Hematopoietic multipotent progenitor cell treated with erythropoietin and hydrocortisone succinate and interleukin-3 and kit ligand, for 17 days (in vitro differentiated cells): ENCODE measurements around the gene RABL2B.
A peak's percentile ranks its signal among the peaks of the same experiment; 100 is the strongest.
"Not testable (repeated sequence)": the region's sequence is repeated elsewhere in the genome, so short reads cannot be mapped to it uniquely, and the experiment has no call there.

Source experiments
- DNase-seq: peaks from one replicate; pipeline ENCODE4 v3.0.0-alpha.2; 2015; ENCODE audit warnings: low spot score

Gene RABL2B

DNA sequence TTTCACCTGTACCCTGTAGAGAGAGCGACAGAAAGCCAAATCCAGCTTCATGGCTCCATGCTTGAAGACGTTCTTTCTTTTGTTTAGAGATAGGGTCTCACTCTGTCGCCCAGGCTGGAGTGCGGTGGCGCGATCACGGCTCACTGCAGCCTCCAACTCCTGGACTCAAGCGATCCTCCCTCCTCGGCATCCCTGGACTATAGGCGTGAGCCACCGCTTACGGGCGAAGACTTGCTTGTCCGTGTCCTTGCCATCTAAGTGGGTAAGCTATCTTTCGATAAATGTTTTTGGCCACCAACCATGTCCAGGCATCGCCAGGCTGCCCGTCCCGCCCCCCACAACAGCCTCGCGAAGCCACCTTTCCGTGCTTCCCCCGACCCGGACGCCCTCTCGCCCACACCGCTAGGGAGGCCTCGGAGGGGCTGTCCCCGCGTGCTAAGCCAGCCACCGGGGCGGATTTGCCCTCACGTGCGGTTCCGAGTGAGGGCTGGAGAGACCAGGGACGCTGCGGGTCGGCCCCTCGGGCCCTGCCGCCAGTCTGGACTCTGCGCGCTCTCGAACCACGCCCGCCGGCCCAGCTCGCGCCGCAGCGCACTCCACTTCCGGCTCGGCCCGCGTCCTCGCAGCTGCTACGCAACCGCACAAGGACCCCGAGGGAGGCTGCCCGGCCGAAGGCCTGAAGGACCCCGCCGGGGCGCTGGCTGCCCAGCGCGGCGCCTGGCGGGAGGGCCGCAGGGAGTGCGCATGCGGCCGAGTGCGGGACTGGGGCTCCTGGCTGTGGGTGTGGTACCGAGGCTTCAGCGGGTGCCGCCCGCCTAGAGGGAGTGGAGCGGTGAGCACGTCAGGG, at the start of gene RABL2B:
Gene RABL2B (minus strand): TSS at position 604 of the 847 bp plus-strand sequence. CDS start 1,342 bp downstream, outside the sequence.
- DNase-seq = peak; percentile 92

DNA sequence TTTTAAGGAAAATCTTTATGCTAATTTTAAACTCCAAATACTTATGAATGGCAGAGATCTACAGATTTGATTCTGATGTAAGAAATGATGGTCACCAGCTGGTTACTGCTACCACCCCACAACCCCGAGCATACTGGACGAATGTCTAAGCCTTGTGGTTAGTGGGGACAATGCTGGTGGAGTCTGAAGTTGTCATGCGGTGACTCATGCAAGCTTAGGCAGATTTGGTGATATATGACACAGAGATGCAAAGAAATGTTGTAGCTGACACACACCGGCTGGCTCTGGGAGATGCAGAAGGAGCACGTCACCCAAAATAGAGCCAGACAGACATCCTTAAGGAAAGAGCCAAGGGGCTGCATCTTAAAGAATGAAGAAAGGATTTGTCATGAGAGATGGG, 3.5 kb upstream of the RABL2B start:
- not testable (repeated sequence) for DNase-seq

DNA sequence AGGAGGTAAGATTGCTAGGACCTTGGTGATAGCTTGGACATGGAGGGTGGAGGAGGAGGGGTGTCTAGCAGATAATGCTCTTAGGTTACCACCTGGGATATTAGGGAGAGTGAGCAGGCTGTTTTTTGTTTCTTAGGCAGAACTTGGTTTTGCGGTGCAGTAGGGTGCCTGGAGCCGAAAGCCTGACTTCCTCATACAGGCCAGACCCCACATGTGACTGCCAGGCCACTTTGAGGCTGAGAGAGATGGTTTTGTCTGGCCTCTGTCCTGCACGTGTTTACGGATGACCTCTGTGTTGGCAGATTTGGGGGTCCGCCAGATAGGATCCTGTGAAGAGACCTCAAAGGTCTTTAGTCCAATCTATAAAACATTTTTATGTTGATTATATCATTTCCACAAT, 1.9 kb upstream of the RABL2B start:
- DNase-seq = not testable (repeated sequence)

DNA sequence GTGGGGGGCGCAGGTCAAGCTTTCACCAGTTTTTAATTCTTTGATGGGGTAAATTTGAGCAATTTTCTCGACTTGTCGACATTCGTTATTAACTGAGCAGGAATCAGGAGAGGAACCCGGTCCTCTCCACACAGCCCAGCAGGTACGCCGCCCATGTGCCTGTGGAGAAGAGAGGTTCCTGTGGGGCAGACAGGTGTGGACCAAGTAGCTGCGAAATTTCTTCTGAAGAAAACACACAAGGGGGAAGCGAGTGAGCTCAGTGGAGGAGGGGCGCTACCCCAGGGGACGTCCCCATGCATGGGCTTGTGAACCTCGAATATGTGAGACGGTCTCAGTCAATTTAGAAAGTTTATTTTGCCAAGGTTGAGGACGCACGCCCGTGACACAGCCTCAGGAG, 442 bp upstream of the RABL2B start:
- not testable (repeated sequence) for DNase-seq

DNA sequence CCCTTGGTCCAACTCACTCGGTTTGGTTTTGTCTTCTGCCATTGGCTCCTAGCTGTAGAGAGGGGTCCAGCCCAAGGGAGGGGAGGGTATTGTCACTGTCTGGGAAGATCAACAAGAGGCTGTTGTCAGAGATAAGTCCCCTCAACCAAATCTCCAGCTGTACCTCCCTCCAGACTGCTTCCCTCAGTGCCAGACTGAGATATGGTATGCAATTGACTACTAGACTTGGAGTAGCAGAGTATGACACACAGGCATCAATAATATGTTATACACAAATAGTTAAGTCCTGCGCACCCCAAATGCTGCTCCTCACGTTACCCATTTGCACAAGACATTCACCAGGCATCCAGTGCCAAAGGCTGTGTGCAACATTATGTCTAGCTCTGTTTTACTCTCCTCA, 1.2 kb downstream of the RABL2B start:
- DNase-seq = not testable (repeated sequence)

DNA sequence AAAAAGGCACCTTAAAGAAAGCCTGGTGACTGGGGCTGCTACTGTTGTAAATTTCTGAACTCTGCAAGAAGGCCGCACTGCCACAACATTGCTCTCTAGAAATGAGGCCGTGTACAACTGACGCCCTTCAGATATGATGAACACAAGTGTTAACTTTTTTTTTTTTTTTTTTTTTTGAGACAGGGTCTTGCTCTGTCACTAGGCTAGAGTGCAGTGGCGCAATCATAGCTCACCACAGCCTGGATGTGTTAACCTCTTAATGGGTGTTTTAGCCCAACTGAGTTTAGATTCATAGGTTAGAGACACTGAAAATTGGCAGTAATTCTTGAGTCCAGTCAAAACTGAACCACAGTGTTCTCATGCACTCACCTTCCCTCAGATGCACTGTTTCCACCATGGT, 3.2 kb downstream of the RABL2B start:
- not testable (repeated sequence) for DNase-seq

DNA sequence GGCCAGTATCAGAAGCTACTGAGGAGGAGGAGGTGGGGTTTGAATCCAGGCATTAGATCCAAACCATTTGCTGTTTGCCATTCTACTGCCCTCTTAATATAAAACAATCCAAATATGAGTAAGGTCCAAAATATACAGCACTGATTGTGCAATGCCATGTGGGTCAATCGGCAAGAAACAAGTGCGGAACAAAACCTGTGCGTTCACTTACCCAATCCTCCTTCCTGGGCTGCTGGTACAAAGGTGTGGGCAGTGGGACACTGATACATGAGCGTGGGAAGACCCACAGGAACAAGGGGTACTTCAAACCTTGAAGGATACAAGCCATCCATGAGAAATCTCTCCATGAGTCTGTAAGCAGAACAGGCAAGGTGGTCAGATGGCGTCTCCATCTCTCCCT, 5.8 kb downstream of the RABL2B start:
- DNase-seq = not testable (repeated sequence)

DNA sequence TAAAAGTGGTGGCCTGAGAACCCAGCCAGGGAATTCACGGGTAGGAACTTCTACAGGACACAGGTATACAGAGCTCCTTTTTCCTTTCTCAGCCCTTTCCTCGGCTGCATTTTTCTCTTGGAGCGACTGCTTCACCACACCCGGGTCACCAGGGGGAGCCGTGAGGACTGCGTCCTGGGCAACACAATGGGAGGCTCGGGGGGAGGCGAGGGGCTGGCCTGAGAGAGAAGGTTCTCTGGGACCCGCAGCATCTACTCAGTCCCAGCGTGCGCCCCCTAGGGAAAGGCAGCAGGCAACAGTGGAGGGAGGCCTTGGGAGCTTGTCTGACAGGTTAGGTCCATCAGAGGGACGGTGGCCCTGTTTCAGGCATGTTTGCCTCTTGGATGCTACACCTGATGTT, 8.3 kb downstream of the RABL2B start:
- DNase-seq = peak; percentile 10

DNA sequence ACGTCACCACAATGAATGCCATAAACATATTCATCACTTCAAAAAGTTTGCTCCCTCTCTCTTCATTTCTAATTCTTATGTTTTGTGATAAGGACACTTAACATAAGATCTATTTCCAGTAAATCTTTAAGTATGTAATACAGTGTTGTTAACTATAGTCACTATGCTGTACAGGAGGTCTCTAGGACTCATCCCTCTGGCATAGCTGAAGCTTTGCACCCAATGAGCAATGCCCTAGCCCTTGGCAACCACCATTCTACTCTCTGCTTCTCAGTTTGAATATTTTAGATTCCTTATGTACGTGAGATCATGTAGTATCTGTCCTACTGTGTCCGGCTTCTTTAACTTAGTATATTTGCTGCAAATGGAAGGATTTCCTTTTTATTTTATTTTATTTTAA, 19.1 kb downstream of the RABL2B start:
- not testable (repeated sequence) for DNase-seq

DNA sequence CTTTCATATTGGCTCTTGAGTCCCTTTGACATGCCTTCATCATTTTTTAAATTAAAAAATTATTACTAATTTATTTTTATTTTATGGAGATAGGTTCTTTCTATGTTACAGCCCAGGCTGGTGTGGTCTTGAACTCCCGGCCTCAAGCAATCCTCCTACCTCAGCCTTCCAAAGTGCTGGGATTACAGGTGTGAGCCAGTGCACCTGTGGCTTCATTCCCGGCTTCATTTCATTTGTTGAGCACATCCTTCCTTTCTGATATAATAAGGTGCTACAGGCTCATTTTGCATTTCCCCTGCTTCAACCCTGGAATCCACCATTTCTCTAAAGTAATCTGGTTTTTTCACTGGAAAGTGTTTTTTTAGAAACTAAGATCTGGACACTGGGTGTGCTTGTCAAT, 21.6 kb downstream of the RABL2B start:
- DNase-seq = not testable (repeated sequence)

DNA sequence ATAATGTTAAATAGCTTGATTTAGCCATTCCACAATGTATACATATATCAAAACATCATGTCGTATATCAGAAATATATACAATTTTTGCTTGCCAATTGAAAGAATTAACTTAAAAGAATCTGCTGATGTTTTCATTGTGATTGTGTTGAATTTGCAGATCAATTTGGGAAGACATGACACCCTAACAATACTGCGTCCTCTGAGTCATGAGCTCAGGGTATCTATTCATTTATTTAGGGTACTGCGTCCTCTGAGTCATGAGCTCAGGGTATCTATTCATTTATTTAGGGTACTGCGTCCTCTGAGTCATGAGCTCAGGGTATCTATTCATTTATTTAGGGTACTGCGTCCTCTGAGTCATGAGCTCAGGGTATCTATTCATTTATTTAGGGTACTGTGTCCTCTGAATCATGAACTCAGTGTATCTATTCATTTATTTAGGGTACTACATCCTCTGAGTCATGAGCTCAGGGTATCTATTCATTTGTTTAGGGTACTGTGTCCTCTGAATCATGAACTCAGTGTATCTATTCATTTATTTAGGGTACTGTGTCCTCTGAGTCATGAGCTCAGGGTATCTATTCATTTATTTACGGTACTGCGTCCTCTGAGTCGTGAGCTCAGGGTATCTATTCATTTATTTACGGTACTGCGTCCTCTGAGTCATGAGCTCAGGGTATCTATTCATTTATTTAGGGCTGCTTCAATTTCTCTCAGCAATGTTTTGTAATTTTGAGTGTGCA, 23.7 kb downstream of the RABL2B start:
- DNase-seq = not testable (repeated sequence)

DNA sequence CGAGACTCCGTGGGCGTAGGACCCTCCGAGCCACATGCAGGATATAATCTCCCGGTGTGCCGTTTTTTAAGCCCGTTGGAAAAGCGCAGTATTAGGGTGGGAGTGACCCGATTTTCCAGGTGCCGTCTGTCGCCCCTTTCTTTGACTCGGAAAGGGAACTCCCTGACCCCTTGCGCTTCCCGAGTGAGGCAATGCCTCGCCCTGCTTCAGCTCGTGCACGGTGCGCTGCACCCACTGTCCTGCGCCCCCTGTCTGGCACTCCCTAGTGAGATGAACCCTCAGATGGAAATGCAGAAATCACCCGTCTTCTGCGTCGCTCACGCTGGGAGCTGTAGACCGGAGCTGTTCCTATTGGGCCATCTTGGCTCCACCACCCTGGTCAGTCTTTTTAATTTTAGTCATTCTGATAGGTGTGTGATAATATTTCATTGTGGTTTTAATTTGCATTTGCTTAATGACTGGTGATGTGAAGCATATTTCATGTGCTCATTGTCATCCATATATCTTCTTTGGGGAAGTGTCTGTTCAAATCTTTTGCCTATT, 26.4 kb downstream of the RABL2B start:
- not testable (repeated sequence) for DNase-seq

DNA sequence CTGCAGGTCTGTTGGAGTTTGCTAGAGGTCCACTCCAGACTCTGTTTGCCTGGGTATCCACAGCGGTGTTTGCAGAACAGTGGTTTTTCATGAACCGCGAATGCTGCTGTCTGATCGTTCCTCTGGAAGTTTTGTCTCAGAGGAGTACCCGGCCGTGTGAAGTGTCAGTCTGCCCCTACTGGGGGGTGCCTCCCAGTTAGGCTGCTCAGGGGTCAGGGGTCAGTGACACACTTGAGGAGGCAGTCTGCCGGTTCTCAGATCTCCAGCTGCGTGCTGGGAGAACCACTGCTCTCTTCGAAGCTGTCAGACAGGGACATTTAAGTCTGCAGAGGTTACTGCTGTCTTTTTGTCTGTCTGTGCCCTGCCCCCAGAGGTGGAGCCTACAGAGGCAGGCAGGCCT, 27.0 kb downstream of the RABL2B start:
- not testable (repeated sequence) for DNase-seq

DNA sequence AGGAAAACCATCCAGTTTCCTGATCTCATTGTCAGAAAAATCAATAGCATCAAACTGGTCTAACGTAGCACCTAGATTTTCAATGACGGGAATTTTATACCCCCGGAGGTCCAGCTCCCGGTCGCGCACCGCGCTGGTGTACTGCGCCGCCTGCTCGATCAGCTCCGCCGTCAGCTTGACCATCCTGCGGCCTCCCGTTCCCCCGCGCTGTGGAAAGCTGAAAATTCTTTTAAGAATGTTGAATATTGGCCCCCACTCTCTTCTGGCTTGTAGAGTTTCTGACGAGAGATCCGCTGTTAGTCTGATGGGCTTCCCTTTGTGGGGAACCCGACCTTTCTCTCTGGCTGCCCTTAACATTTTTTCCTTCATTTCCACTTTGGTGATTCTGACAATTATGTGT, 28.2 kb downstream of the RABL2B start:
- DNase-seq = not testable (repeated sequence)

DNA sequence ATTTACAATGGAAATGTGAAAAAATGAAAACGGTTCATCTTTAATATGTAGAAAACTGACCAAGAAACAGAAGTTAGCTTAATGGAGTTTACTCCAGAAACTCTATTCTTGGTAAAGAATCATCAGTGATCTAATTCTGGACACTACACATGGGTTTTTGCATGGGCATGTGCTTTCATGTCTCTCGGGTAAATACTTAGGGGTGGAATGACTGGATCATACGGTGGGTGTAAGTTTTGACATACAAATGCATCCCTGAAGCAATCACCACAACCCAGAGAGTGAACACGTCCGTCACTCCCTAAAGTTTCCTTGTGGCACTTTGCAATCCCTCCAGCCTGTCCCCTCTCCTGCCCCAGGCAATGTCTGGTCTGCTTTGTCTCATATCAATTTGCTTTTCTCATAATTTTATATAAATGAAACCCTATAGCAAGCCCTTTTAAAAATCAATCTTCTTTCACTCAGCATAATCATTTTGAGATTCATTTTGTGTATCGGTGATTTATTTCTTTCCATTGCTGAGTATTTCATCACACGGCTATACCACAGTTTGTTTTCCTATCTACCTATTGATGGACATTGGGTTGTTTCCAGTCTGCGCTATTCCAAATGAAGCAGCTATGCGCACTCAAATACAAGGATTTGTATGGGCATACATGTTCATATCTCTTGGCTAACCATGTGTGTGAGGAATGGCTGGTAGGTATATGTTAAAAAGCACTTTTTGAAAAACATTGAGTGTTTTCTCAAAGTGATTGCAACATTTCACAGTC, 33.9 kb downstream of the RABL2B start:
- not testable (repeated sequence) for DNase-seq

DNA sequence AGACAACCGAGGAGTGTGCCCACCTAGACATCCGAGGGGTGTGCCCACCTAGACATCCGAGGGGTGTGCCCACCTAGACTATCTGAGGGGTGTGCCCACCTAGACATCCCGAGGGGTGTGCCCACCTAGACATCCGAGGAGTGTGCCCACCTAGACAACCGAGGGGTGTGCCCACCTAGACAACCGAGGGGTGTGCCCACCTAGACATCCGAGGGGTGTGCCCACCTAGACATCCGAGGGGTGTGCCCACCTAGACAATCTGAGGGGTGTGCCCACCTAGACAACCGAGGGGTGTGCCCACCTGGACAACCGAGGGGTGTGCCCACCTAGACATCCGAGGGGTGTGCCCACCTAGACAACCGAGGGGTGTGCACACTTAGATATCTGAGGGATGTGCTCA, 34.8 kb downstream of the RABL2B start:
- DNase-seq = not testable (repeated sequence)

DNA sequence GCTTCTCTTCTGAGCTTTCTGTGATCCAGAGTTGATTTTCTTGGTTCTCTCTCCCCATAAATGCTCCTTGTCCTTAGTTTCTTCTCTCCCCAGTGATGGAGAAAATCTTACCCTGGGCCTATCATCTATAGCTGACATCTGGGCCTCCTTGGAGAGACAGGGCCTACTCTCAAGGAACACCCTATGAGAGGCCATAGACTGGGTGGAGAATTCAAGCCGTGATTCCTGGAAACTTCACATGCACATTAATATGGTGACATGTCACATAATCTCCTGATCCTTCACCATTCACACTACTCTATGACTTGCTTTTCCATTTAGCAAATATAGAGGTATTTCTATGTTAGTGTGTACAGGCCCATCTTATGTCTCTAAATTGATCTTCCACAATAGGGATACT, 35.9 kb downstream of the RABL2B start:
- DNase-seq = not testable (repeated sequence)

DNA sequence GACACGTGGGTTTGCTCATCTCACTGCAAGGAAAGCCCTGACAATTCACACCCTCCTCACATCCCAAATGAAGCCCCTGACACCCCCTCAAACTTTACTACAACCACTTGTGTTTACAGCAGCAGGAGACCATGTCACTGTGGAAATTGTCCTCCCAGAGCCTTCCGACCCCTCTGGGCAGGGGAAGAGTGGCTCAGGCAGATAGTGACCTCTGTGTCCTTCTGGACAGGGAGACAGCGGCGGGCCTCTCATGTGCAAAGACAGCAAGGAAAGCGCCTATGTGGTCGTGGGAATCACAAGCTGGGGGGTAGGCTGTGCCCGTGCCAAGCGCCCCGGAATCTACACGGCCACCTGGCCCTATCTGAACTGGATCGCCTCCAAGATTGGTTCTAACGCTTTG, 39.0 kb downstream of the RABL2B start:
- not testable (repeated sequence) for DNase-seq

DNA sequence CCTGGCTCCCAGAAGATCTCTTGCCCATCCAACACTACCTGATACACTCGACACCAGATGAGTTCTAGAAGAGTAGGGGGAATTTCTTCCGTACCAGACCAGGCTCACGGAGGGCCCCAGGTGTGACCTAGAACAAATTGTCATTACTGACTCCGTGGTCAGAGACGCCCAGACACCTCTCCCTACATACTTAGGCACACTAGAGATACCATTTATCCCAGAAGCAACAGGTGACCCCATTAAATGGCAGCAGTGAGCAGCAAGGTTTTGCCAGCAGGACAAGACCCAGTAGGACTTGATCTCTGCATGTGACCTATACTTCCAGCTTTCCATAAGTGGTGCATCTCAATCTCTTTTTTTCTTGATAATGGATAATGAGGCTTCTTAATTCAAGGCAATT, 42.7 kb downstream of the RABL2B start:
- DNase-seq = not testable (repeated sequence)

DNA sequence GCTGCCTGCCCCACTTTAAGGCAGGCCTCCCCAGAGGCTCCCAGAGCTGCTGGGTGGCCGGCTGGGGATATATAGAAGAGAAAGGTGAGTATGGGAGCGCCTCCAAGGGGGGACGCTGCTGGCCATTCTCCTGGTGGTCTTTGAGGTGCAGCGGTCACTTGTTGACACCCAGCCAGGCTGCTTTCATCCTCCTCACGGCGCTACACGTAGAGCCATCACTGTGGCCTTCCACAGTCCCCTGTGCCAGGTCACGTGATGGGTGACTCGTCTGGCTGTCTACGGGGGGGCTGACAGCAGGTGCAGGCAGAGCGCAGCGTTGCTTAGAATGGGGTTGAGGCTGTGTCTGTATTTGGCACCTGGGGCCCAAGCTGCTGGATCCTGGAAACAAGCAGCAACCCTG, 43.5 kb downstream of the RABL2B start:
- no peak for DNase-seq

DNA sequence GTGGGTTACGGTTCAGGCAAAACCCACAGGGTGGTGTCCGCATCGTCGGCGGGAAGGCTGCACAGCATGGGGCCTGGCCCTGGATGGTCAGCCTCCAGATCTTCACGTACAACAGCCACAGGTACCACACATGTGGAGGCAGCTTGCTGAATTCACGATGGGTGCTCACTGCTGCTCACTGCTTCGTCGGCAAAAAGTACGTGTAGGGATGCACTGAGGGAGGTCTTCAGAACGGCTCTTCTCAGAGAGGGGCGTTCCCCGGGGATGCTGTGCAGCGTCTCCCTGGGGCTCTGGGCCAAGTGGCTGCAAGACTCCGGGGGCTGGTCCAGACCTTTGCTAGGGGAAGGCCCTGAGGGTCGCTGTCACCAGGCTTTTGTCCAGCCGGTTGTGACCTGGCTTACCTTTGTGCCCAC, 44.2 kb downstream of the RABL2B start:
- no peak for DNase-seq

DNA sequence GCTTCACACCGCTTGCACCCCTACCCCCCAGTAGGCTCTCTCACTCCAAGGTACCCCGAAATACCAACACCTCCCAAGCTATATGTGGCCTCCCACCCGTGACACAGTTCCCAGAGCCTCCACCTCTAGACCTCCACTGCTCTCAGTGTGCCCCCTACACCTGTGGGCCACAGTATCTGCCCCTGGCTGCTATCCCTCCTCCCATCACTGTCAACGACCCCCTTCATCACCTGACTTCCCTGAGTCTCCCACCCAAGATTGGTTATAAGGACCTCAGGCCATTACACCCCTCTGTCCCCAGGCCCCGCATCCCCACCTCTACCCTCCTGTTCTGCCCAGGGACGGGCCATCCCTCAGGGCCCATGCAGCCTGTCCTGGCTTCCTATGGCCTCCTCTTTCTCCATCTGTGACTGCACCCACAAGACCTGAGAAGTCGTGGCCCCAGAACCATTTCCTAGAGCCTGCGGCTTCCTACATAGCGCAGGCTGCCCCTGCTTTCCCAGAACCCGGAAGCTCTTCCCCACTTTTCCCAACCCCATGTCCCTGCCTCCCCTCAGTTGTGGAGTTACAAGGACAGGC, 44.7 kb downstream of the RABL2B start:
- DNase-seq = no peak
